NCI-H510A treated with DMSO at 0.1 percent for 48 hours (cell line): ENCODE data around the gene GMDS.

Source experiments
- DNase-seq: peaks from one replicate; lab custom pipeline; 2025; lab: John Stamatoyannopoulos, UW

The GMDS gene

DNA sequence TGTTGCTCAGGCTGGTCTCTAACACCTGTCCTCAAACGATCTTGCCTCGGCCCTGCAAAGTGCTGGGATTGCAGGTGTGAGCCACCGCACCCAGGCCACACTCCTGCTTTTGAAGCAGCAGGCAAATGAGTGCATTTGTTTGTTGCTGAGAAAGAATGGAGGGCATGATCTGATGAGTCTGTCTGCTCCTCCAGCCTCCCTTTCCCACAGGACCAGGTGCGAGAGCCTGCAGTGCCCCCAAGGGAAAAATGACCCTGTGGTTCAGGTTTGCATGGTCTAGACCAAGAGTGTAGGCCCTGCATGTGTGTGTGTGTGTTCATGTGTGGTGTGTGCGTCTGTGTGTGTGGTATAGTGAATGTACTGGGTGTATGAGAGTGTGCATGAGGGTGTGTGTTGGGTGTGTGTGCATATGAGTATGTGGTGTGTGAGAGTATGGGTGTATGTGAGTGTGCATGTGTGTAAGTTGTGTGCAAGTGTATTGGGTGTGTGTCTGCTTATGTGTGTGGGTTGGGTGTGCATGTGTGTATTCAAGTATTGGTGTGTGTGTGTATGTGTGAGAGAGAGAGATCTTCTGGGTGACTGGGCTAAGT, 658.4 kb downstream of the GMDS start:
- no peak for DNase-seq

DNA sequence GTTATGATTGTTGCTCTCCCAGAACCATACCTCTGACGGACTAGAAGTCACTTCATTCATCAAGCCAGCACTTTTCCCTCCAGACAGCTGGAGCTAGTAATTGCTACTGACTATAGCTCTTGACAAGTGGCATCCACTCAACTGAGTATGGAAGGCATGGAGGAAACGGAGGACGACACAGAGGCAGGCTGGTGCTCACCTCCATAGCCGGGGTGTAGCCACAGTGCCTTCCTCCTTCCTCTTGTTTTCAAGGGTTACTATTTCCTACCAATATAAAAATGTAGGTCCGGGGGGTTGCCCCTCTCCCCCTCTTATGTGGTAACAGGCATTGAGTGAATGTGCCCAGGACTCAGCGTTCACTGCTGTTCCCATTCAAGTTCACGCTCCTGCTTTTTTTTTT, 659.1 kb downstream of the GMDS start:
- no peak for DNase-seq

DNA sequence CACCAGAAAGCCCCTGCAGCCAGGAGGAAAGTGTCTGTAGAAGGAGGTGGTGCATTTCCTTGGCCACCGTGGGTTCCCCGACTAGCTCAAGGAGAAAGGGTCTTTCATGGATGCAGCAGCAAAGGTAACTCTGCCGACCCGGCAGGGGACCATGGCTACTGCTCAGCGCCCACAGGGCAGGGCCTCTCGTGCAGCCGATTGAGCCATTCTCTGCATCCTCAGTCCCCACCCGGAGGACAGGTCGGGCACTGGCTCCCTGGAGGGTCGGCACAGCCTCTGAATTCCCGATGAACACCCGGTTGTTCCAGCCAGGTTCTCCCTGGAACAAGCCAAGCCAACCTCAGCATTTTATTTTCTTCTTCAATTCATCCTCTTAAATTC, 659.7 kb downstream of the GMDS start:
- DNase-seq, result no peak

DNA sequence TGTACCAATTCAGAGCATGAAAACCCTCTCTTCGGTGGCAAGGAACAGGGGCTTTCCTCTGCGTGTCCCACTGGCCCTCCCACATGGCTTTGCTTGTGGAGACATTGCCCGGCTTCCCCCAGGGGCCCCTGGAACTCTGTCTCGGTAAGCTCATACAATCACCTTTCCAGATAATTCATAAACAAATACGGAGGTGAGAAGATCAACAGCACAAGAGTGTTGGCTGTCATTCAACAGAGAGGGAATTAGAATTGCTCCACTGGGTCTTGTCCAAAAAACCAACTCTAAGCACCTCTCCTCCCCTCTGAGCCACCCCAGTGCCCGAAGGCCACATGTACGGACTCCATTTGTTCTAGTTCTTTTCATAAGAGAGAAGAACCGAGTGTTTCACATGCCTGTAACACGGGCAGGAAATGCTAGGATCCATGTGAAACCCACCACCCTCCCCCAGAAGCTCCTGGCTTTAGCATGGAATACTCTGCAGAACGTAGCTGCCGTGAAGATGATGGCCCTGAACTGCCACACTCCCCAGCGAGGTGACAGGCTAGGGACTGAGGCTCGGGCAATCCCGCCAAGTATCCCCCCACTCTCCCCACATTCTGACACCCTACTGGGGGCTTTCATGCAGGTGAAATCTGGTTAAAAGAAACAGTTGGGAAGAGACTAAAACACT, 660.3 kb downstream of the GMDS start:
- DNase-seq, result no peak

DNA sequence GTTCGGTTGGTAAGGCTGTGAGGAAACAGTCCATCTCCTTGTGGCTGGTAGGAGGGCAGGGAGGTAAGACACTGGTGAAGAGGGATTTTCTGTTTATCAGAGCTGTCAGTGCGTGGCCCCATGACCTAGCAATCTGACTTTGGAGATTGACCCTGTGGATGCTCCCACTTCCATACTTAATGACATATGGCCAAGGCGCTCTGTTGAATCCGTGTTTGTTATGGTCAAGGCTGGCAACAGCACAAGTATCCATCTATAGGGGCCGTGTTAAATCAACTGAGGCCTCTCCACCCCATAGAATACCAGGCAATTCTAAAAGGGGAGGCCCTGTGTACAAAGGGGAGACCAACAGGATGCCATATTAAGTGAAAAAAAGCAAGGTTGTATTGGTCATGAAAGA, 661.3 kb downstream of the GMDS start:
- no peak for DNase-seq

DNA sequence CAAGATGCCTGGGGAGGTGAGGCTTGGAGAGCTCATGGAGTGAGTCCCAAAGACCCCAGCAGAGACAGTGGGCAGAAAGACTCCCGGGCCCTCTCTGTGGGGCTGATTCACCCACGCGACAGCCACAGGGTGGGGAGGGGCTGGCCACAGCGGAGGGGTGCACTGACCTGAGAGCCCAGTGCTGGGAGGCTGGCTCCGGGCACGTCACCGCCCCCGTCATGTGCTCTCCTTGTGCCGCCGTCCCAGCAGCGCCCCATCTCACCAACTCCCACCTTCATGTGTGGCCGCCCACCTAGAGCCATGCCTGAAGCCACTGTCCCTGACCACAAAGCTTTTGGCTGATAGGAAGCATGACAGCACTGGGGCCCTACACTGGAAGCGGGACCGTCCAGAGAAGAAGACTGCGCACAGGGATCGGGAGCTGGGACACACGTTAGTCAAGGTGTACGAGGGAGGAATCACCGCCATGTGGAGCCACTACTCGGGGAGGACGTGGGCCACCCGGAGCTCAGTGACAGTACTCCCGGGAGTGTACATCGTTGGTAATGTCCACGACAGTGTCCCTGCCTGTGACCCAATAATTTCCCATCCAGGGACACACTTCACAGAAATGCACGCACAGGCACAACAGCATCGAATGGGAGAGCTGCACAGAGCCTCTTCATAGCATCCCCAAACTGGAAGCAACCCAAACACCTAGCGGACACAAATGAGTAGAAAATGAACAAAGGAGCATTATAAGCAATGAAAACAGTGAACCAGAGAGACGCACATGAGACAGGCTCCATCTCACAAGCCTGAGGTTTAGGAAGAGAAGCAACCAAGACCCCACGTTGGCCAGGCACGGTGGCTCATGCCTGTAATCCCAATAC, 664.0 kb downstream of the GMDS start:
- DNase-seq, result no peak

DNA sequence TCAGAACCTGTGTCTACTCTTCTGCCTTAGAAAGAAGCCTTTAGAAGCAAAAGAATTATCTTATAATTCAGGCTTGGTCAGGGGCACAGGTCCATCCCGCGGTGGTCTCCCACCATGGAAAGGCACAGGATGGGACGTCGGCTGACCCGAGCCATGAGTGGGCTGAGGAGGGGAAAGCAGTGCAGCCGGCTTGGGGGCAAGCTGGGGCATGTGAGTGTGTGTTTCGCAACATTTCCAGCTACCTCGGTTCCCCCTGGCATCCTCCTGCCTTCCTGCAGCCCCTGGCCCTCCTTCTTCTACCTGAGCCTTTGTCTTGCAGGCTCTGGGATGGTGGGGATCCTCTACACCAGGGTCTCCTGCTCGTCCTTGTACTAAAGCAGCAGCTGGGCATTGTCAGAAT, 664.8 kb downstream of the GMDS start:
- no peak for DNase-seq

DNA sequence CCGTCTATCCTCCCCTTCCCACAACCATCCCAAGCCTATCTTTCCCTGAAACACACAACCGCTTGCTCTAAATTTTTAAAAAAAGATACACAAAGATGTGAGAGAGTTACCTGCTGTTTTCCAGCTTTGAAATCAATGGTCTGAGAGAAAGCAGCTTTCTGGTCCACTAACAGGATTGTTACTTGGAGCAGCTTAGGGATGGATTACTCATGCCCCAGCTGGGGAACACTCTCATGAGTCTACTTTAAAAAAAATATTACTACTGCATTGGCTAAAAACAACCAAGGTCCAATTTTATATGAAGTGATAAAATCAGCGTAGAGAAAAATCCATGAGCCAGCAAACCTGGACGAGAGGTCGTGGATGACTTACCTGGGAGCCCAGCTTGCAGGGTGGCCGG, 665.3 kb downstream of the GMDS start:
- no peak for DNase-seq

DNA sequence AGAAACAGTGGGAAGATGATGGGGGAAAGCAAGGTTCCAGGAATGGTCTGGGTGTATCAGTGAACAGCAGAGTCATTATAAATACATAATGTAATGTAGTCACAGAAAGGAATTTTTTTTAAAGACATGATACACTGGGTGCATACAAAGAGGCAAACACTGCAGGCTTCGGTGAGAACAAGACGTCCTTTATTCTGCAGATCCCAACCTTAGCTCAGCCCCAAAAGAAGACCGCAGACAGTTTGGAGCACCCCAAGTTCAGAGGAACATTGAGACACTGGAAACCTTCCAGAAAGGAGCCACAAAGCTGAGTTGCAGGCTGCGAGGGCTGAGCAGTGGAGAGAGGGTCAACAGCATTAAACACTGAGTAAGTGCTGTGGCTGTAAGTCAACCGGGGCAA, 666.3 kb downstream of the GMDS start:
- no peak for DNase-seq

DNA sequence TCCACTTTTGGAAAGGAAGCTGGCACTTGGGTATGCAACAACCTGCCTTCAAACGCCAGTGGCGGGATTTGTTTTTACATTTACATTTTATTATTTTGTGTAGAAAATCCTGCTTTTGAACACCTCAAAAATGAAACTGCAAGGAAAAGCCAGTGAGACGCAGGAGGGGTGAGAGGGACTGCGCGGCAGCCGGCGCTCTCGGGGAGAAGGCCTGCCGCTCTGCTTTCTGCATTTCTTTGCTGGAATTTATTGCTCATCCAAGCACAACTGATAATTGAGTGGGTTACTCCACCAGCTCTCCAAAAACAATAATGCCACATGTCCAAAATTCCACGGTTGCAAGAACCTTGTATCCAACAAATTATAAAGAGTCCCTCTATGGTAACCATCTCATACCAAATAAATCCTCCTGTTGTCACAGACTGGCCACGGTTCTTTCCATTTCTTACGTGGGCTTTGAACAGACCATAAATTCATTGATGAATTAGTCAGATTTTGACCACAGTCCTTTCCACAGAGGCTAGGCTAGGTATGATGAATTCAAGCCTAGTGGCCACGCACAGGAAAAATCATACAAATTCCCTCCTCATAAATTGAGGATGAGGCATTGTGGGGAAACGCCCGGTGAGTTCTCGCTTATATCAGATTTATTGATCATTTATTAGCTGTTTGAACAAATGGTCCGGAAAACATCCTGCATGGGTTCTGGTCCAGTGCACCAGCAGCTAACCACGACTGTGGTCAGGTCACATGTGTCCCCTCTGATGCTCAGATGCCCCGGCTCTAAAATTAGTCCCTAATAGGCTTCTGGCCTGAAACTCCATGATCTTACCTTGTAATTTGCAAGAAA, 667.3 kb downstream of the GMDS start:
- DNase-seq, result no peak

DNA sequence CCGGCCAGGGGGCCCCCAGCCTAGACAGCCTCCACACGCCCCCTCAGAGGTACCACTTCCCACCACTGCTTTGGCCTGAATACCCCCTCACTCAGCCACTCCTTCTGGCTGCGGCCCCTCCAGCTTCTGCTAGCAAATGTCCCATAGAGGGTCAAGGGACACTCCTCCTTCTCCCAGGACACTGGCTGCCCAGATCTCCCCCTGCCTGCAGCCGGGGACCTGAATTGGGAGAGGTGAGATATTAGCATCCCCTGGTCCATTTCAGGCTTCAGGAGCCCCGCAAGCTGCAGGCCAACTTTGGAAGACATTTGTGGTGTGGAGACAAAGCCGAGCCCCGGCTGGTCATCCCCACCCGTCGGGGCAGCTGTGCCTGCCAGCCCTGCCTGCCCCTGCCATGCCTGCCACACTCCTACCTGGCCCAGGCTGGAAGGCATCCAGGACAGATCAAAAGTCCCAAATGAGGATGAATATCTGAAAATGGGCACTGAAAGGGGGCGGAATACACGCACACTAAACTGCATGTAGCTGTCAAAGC, 668.2 kb downstream of the GMDS start:
- no peak for DNase-seq

DNA sequence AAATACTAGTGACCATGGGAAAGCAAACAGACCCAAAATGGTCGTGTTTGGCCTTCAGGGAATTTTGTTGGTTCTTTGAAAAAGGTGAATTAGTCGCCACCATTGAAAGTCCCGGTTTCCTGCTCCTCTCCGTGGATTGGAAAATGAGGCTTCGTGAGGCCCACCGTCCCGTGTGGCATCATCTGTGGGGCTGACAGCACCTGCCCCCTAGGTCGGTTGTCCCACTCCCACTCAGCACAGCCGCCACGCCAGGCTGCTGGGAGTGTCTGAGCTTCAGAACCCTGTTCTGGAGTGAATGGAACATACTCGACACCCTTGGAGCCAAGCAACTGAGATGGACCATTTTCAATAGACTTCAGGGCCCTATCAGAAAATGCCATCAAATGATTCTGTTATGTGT, 668.7 kb downstream of the GMDS start:
- DNase-seq, result no peak

DNA sequence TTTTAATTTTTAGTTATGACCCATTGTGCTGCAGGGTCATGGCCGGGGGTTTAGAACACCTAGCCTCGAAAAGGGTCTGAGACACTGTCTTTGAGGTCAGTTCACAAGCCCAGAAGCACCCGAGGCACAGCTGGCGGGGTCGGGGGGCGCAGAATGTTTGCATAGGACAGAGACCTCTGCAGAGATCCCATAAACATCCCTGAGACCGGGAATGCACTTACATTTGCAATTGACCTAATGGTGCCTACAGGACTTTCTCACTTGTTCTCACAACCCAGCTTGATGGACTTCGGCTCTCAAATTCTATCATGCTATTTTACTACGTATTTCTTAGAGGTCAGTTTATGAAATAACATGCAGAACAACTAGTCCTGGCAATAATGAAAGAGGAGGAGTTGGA, 669.2 kb downstream of the GMDS start:
- no peak for DNase-seq

DNA sequence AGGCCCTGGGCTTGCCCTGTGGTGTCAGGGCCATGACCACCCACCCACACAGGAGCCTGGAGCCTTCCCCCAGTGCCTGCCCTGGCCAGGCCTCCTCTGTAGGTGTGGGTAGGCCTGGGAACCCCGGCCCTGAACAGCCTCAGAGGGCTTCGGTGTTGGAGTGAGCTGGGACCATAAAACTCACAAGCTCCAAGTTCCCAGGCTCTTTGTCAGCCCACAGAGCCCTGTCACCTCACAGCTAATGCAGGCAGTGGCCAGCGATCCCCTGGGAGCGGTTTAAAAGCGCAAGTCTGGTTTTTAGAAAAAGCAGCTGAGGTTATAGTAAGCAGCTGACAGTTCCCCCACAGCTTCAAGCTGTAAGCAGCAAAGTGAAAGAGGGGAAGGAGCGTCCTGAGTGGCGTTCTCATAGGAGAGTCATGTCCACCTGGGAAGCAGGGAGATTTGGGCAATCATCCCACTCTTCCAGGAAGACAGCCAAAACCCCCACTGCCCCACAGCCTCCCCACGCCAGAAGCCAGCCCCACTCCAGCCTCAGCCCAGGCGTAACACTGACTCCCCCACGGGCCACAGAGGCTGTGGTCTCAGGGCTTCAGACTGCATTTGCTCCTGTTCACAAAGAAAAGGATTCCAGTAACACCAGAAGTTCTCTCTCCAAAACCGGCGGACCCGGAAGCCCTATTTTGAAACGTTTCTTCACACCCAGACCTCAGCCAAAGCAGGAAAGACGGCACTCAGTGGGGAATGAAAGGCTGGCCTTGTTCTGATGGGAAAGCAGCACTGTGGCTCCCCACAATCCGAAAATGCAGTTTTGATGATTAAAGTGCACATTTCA, 670.0 kb downstream of the GMDS start:
- DNase-seq, result no peak

DNA sequence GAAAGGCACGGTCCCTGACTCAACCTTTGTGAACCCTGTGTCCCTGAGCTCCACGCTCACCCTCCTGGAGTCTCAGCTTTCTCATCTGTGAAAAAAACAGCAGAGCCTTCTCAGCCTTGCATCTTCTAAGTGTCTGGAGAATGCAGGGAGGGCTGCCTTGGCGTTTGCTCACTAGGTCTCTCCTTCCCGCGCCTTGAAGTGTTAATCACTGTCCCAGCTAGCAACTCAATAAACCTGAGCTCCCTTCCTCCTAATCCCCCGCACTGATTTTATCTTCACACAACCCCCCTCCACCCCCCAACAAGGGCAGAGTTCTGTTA, 670.6 kb downstream of the GMDS start:
- DNase-seq, result no peak

DNA sequence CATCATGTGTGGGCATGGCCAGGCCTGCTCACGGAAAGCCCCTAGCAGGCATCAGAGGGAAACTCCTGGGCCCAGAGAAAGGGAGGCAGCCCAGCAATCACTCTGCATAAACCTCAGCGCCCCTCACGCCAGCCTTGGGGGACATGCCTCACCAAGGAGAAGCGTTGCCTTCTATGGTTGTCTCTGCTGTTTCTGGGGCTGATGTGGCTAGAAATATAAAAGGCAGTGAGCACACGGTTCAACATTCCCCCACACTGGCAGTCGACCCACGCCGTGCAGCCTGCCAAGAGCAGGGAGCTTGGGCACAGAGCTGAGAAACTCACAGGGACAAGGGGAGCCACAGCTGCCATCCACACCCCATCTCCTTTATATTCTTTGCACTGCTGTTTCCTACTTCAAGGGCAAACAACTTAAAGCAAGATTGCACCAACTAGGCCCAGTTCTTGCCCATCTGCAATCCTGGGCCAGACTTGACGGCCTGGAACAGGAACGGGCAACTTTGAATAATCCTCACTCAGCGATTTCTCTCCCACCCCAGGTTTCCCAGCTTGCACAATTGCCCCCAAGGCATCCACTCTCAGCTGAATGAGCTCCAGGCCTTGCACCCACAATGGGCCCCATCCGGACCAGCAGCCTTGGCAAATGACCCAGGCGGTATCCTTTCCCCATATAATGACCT, 671.2 kb downstream of the GMDS start:
- no peak for DNase-seq
